AG09309 (cell line): ENCODE measurements around the gene MTUS2.

Experiments
- DNase-seq: peaks from one replicate; pipeline ENCODE4 v3.0.0-alpha.2; 2010; ENCODE audit warnings: low read depth
- H3K4me3 ChIP-seq: 2 replicates; pipeline ENCODE4 v1.5.1; 2011; ENCODE audit warnings: mild to moderate bottlenecking, low read depth, low read length, moderate library complexity; ENCODE audit not compliant: control insufficient read depth
- TF ChIP-seq, protein P1 (sequence below): IDR thresholded peaks from 2 replicates; pipeline ENCODE4 v1.5.1; 2011; ENCODE audit warnings: mild to moderate bottlenecking, low read depth, low read length, inconsistent platforms; ENCODE audit not compliant: insufficient read depth, control insufficient read depth; ENCODE audit errors: missing control alignments

MTUS2 gene

DNA sequence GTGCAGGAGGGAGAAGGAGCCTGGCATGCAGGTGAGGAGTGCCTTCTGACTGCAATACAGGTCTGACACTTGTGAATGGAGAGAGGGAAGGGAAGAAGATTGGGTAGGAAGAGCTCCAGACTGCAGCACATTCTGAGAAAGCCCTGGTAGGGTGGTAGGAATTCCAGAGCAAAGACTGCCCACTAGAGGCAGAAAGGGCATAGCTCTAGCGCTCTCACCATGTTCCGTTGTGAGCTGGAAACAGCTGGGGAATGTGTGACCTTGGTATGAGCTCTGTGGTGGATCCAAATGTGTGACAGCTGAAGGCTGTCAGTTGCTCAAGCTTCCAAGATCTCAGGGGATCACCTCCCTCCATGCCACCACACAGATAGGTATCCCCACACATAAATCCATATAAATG, 2.9 kb upstream of the MTUS2 start:
- no peak for DNase-seq
- TF ChIP-seq, protein P1, sequence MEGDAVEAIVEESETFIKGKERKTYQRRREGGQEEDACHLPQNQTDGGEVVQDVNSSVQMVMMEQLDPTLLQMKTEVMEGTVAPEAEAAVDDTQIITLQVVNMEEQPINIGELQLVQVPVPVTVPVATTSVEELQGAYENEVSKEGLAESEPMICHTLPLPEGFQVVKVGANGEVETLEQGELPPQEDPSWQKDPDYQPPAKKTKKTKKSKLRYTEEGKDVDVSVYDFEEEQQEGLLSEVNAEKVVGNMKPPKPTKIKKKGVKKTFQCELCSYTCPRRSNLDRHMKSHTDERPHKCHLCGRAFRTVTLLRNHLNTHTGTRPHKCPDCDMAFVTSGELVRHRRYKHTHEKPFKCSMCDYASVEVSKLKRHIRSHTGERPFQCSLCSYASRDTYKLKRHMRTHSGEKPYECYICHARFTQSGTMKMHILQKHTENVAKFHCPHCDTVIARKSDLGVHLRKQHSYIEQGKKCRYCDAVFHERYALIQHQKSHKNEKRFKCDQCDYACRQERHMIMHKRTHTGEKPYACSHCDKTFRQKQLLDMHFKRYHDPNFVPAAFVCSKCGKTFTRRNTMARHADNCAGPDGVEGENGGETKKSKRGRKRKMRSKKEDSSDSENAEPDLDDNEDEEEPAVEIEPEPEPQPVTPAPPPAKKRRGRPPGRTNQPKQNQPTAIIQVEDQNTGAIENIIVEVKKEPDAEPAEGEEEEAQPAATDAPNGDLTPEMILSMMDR = no peak
- no peak overlapping the region for H3K4me3 ChIP-seq

- no peak for DNase-seq
- H3K4me3 ChIP-seq = no peak overlapping the region
Measured at GRCh38 chr13:28819046-28819730, 951 bp upstream of the MTUS2 start.

DNA sequence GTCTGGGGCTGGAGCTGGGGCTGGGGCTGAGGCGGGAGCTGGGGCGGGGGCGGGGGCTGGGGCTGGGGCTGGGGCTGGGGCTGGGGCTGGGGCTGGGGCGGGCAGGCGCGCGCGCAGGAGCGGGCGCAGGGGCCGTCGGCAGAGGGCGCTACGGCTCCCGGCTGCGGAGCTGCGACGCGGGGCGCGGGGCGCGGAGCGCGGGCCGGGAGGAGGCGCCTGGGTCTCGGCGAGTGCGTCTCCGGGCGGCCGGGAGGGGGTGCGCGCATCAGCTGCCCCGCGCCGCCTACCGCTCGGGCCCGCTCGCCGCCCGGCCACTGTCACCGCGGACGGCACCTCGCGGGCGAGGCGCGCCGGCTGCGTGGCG, 422 bp upstream of the MTUS2 start:
- DNase-seq = no peak
- no peak overlapping the region for H3K4me3 ChIP-seq
- TF ChIP-seq, protein P1 = no peak

More at GRCh38 chr13:28819046-28819730, 951 bp upstream of the MTUS2 start:
- TF ChIP-seq, protein P1 = no peak

DNA sequence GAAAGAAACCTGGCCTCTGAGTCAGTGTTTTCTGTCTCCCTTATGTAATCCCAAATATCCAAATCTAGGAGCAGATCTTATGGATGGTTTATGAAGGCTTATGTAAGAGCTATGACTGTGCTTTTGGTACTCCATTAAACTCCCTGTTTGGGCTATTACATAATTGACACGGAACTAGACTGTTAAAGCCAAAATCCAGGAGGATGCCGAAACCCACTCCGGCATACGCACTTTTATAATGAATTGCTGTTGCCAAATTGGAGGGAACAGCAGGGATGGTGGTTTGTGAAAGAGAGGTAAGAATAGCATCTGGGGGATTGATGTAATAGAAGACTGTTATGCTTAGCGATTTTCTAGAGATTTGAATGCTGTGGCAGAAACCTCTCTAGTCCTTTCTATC, 2.0 kb downstream of the MTUS2 start:
- TF ChIP-seq, protein P1 = no peak
- no peak overlapping the region for H3K4me3 ChIP-seq
- no peak for DNase-seq

GRCh38 chr13:28822801-28823200, 2.7 kb downstream of the MTUS2 start:
- H3K4me3 ChIP-seq = no peak overlapping the region
- DNase-seq = no peak
- TF ChIP-seq, protein P1 = no peak

GRCh38 chr13:28825379-28825778, 5.2 kb downstream of the MTUS2 start:
- H3K4me3 ChIP-seq = no peak overlapping the region
- DNase-seq = no peak
- TF ChIP-seq, protein P1 = no peak
